Spleen (tissue), 7 donors: Measurements from ENCODE around the gene ABT1.

Experiments used
- CTCF ChIP-seq, 11 experiments: fragments of 200-600 bp in 7 of 11; fragments of 450-650 bp in 4 of 11; sonication (generic) in 4 of 11; IDR thresholded peaks in 8 of 11; conservative IDR thresholded peaks in 3 of 11; 1 replicate in 7 of 11; 2 replicates in 4 of 11; pipeline versions ENCODE4 v1.4.0 to v1.8.0; 2016 to 2021; ENCODE audit warnings: antibody characterized with exemption in 11 of 11, inconsistent platforms in 4 of 11, mild to moderate bottlenecking in 1 of 11
- POLR2A ChIP-seq, 3 donors: fragments of 450-650 bp; IDR thresholded peaks; one replicate each; pipeline ENCODE4 v1.5.1; 2017; ENCODE audit warnings: antibody characterized with exemption in 3 of 3, mild to moderate bottlenecking in 1 of 3
- POLR2AphosphoS5 ChIP-seq, 3 donors: sonication (generic); formaldehyde crosslinking; IDR thresholded peaks; one replicate each; pipeline ENCODE4 v1.5.1; 2017; ENCODE audit warnings: antibody characterized with exemption in 3 of 3
- donor health status: DM: no; HTN: no; CAD: no; lungs with moderate emphysema.
- donor health status: DM: no; HTN: no; CAD: no.
- donor health status: DM: no; HTN: no; CAD: no.

- peak; percentile 69 to 98 (median 93) for TF ChIP-seq CTCF (IDR thresholded peaks at IDR 0.05 in 8 of 11, conservative IDR thresholded peaks at IDR 0.05 in 3 of 11)
- no peak for TF ChIP-seq POLR2A (IDR thresholded peaks at IDR 0.05)
- peak; percentile 61 to 84 (median 82) for TF ChIP-seq POLR2AphosphoS5 (IDR thresholded peaks at IDR 0.05)
Observed at GRCh38 chr6:26595669-26596269, 984 bp upstream of the ABT1 start.
